Brain pericyte (primary cell): ENCODE results near the gene NANP.
"Not testable (repeated sequence)": the region's sequence is repeated elsewhere in the genome, so short reads cannot be mapped to it uniquely, and the experiment has no call there.

Experiments used
- DNase-seq: peaks from one replicate; pipeline ENCODE4 v3.0.0-alpha.2; 2012; ENCODE audit warnings: low read depth, low spot score

Gene NANP

DNA sequence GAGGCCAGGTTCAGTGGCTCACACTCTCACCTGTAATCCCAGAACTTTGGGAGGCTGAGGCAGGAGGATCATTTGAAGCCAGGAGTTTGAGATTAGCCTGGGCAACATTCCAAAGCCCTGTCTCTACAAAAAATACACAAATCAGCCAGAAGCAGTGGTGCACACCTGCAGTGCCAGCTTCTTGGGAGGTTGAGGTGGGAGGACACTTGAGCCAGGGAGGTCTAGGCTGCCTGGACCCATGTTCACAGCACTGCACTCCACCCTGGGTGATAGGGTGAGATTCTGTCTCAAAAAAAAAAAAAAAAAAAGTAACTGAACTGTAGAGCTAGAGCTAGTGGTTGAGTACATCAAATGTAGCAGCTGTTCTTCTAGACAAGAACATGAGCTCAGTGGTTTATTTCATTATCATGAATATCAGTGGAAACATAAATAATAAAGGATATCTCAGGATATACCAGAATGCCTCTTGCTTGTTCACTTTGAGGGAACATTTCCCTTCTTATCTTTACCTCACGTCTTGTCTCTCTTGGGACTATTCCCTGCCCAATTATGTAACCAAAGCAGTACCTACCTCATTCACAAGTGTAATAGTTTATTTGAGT lies 17.6 kb downstream of the NANP start:
- no peak for DNase-seq

DNA sequence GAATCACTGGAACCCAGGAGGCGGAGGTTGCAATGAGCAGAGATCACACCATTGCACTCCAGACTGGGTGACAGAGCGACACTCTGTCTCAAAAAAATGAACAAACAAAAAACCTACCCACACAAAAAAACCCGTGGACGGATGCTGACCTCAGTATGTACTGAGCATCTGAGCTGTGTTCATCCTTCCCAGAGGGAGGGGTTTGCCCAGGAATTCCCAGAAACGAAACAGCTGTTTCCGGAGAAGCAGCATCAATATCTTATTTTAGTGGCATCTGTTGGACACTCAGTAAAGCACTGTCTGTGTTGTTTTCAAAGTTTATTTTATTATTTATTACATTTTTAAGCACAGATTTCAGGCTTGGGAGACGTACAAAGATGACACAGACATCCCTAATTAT lies 18.7 kb downstream of the NANP start:
- DNase-seq, result no peak

DNA sequence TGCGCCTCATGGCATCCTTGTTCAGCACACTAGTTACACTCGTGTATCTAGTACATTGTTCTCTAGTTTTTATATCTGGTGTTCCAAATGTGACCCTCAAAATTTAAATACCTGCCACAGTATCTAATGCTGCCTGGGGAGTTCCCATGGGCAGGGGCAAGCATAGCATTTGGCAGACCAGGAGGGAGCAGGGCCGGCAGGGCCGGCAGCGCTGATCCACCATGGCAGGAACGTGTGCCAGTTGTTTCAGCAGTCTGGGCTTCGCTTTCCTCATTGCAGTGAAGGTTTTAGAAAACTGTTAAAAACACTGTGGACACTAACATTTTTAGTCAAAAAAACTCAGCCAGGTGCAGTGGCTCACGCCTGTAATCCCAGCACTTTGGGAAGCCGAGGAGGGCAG lies 19.2 kb downstream of the NANP start:
- no peak for DNase-seq

DNA sequence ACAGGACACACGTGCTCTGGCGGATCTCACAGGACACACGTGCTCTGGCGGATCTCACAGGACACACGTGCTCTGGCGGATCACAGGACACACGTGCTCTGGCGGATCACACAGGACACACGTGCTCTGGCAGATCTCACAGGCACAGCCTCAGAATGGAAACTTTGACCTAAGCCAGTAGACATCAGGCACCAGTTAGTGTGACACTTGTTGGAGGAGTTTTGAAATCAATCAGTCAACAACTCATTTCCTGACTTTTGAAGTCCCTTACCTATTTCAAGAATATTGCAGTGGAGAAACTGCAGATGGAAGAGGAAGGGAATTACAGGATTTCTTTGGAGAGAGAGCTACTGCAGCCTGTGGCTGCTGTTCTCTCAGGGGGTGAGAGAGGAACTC lies 20.9 kb downstream of the NANP start:
- DNase-seq, result not testable (repeated sequence)

DNA sequence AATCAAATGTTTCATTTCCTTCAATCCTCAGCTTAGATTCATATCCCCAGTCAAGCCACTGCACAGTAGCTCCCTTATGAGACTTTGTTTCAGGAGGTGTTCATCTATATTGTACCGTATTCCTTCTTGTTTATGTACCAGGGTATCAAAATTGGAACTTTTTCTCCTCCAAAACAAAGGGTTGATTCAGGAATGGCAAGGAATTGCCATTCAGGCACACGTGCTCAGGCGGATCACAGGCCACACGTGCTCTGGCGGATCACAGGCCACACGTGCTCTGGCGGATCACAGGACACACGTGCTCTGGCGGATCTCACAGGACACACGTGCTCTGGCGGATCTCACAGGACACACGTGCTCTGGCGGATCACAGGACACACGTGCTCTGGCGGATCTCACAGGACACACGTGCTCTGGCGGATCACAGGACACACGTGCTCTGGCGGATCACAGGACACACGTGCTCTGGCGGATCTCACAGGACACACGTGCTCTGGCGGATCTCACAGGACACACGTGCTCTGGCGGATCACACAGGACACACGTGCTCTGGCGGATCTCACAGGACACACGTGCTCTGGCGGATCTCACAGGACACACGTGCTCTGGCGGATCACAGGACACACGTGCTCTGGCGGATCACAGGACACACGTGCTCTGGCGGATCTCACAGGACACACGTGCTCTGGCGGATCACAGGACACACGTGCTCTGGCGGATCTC lies 21.5 kb downstream of the NANP start:
- not testable (repeated sequence) for DNase-seq

DNA sequence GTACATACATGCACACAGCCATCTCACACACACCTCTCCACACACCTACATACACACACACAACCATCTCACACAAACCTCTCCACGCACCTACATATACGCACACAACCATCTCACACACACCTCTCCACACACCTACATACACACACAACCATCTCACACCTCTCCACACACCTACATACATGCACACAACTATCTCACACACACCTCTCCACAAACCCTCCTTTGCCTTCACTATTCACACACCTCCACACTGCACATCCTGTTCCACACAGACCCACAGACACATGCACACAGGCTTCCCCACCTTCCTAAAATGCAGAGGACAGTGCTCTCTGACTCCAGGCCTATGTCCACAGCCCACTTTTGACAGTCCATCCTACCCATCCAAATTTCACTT lies 22.2 kb downstream of the NANP start:
- no peak for DNase-seq

DNA sequence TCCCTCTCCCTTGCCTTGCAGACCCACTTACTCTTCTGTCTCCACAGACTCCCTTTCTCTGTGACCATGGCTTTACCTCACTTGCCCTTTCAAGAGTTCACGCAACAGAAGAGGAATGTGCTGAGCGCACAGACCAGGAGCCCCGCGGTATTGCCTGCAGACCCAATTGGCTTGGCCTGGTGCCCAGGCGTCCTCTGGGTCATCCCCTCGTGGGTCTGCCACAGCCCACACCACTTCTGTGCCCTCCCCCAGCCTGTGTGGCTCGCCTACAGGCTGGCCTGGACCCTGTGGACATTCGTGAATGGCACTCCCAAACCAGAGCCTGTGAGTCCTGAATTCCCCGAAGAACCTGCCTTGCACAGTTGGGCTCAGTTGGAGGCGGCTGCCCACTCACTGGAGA lies 23.2 kb downstream of the NANP start:
- DNase-seq, result no peak

DNA sequence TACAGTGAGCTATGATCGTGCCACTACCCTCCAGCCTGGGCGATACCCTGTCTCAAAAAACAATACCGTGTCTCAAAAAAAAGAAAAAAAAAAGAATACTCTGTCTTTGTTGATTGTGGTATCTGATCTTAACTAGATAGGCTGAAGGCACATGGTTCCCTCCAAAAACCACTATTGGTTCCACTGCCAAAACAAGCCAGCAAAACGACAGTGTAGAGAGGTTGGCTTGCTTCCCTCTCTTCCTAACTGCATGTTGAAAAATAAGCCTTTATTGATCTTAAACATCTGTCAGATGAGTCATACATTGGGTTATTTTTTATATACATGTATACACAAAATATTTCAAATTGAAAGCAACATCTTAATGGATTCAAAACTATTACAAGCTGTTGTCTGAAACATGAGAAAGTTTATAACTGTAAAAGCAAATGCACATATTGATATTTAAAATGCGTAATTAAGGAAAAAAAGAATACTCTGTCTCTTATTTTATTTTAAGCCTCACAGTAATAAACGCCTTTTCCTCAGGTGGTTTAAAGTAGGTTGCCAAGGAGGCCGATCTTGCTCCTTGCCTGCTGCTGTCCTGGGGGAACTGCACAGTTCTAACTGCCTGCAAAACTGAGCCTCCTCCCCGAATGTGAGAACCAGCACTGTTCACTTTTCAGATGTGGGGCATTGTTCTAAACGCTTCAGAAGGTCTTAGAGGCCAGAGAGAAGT lies 31.5 kb downstream of the NANP start:
- no peak for DNase-seq

DNA sequence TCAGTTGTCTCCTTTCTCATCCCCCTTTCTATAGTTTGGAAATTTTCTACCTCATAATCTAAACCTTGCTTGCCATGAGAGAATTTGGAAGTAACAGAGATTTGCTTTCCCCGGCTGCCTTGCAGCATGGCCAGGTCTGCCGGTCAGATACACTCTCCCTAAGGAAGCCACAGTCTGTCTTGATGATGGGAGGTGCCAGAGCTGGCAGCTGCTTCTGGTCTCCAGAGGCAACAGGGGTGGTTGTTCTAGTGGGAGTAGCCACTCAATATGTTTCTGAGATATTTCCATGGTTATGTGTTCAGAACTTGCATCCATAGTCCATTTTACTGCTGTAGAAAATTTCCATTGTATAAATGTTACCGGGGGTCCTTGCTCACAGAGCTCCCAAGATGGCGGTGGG lies 33.0 kb downstream of the NANP start:
- not testable (repeated sequence) for DNase-seq

DNA sequence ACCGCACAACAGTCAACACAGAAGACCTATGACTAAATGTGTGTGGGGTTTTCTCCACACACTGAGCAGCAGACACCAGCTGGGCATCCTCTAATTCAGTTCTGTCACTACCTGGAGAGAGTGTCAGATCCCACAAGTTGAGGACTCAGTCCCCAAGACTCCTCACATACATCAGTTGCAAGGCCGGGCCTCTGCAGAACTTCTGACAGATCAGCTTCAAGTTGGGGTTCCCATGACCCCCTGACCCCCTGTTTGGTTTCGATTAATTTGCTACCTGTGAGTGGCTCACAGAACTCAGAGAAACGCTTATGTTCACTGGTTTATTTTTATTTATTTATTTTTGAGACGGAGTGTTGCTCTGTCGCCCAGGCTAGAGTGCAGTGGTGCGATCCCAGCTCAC lies 35.3 kb downstream of the NANP start:
- DNase-seq, result no peak

DNA sequence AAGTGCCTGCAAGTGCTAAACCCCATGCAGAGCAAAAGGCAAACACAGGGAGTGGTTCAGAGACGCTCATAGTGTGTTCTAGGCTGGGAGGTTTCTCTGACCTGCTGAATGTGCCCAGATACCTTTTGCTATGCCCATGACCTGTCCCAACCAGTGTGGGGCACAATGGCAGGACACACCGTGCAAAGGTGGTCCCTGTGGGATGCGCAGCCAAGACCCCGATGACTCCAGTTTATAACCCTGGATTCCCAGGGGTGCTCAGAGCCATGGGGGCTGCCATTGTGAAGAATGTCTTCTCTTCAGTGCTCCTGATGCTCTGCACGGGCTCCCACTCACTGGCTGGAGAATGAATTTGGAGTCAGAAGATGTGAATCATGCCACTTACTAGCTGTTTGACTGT lies 36.3 kb downstream of the NANP start:
- no peak for DNase-seq

DNA sequence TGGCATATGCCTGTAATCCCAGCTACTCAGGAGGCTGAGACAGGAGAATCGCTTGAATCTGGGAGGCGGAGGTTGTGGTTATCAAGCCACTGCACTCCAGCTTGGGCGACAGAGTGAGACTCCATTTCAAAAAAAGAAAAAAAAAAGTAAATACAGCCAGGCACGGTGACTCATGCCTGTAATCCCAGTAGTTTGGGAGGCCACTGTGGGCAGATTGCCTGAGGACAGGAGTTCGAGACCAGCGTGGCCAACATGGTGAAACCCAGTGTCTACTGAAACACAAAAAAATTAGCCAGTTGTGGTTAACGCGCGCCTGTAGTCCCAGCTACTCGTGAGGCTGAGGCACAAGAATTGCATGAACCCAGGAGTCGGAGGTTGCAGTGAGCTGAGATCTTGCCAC lies 36.9 kb downstream of the NANP start:
- no peak for DNase-seq

DNA sequence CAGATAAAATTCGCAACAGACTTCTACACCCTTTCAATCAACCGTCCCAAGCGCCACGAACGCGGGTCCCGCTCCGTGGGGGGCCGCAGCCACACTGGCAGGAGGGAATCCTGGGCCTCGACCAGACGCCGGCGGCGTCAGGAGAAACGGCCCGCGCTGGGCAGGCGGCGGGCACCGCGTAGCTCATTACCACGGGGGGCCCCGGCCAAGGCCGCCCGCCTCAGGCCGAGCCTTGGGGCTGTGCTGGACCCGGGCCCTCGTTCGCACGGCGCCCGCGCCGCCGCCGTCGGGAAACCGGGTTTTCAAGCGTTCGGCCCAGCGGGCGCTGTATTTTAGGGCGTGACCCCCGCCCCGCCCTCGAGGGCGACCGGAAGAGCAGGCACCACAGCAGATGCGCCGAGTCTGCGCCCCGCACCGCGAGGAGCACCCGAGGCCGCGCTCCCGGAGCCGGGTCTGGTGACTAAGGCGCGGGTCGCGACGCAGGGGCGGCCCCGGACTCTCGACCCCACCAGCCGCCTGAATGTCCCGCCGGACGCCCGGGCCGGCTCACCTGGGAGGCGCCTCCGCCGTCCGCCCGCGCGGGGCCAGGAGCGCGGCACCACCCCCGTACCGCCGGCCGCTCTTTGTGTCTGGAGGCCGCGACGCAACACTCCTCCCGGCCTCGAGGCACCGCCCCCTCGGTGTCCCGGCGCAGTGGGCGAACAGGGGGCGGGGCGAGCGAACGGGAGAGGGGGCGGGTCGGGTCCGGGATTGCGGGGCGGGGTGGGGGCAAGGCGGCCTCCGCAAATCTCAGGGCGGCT lies 38.7 kb downstream of the NANP start, which contains the start of gene NINL:
Gene NINL, minus strand, starts transcription at position 627 of the 800 bp plus-strand sequence. CDS start 58,944 bp downstream, outside the sequence.
- DNase-seq, result no peak

DNA sequence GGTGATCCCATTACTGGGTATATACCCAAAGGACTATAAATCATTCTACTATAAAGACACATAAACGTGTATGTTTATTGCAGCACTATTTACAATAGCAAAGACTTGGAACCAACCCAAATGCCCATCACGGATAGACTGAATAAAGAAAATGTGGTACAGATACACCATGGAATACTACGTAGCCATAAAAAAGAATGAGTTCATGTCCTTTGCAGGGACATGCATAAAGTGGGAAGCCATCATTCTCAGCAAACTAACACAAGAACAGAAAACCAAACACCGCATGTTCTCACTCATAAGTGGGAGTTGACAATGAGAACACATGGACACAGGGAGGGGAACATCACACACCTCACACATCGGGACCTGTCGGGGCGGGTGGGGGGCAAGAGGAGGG lies 40.2 kb downstream of the NANP start:
- DNase-seq, result not testable (repeated sequence)

DNA sequence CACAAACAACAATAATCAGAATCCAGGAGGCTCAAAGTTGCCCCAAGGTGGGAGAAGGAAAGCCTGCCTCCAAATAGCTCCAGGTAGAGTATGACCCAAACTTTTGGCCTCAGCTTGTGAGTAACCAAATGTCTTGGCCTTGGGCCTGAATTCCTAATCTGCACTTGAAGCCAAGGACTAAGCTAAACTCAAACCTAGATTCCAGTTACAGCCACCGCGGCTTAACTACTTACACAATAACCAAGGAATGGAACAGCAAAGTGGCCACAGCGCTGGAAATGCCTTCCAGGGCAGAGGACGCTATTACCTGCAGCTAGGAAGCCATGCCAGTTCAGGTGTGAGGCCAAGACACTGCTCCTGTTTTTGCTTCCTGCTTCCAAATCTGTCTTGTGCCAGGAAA lies 43.1 kb downstream of the NANP start:
- DNase-seq, result no peak

DNA sequence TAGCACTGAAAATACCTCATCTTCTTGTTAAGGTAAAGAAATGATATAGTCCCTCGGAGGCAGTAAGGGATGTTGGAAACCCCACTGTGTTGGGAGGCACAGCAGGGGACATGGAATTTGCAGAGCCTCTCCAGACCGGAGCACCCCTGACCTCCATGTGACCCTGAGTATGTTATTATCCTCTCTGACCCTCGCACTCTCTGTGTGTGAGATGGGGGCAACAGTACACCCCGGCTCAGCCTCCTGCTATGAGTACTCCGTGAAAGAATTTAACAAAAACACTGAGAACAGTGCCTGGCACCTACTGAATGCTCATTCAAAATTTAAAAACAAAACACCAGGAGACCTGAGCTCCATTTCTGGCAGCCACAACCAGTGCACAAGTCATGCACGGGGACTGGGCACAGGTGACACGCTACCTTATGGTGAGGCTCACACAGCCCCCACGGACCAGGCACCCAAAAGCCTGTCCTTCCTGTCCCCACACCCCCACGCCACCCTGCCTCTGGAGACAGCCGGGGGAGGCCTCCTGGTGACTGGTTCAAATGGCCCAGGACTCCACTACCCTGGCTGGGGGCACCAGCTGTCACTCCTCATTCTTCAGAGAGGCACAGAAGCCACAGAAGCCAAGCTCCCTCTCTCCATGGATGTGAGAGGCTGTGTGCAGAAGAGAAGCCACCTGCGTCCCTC lies 44.6 kb downstream of the NANP start:
- DNase-seq, result peak; percentile 61

DNA sequence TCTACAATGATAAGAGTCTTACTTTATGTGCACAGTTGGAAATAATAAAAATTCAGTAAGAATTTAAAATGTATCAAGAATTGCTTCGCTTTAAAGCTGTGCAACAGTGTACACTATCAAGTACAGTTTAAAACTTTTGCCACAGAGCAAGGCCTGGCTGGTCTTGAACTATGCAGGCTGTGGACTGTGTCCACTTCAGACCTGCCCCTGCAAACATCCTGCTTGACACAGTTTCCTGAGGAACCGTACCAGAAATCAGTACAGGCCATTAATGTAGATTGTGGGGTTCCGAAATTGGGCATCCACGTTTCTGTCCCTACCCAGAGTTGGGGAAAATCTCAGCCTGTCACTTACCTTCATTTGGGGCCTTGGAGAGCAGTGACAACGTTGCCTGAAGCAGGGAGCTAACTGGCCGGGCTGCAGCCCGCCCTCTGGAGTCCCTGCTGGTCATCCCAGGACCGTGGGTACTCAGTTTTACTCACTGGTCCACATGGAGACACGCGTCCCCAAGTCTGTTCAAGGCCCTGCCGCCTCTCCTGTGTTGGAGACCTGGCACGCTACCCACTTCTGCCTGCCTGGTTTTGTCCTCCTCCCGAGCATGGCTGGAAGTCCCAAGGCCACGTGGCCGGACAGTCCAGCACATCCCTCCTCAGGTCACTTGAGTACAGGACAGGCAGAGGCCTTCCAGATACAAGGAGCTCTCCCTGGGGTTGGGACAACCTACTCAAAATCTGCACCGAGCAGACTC lies 46.9 kb downstream of the NANP start:
- no peak for DNase-seq

DNA sequence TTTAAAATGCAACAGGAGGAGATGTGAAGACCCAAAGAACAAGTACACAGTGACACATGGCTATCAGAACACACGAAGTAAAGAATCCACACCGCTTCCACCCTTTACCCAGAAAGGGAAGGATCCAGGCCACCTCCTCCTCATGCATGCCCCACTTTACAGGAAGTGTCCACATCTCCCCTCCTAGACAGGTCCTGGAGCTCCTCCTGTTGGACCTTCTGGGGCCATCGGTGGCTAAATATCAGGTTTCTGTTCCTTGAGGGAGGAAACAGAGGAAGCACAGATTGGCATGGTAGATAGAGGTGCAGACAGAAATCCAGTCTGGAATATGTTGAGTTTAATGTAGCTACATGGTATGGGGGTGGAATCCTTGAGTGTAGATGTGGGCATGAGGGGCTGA lies 49.4 kb downstream of the NANP start:
- DNase-seq, result no peak

DNA sequence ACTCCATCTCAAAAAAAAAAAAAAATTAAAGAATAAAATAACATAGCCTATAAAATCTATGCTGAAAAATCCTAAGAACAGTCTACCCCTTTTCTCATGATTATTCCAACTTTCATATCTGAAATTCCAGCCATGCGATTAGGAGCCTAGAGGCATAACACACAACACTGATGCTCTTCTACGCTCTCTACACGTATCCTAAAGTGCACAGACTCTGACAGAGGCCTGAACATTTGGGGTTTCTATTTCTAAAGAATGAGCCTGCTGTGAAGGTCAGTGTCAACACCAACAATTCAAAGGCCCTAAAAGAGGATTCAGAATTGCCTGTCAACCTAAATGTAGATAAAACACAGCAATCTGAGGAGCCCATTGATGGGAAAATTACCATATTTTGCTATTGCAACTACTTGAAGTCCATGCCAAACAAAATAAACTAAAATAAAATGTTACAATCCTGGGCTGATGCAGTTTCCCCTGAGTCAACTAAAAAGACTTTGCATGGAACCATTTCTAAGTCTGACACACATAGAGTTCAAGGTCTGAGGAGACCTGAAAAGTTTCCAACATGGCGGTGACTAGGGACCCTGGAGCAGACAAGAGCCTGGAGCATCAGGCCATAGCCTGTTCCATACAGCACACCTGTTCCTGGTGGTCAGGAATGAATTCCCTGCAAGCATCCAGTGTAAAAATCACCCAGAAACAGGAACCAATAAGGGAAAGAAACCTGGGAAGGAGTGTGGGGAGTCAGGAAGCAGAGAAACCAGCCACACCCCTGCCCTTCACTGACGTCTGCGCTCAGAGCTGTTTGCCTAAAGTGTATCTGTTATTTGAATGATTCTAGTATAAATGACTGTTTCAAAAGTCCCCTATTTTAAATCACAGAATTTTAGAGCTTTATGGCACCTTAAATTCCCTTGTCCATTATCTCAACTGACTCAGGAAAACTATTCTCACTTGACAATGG lies 50.2 kb downstream of the NANP start:
- no peak for DNase-seq

DNA sequence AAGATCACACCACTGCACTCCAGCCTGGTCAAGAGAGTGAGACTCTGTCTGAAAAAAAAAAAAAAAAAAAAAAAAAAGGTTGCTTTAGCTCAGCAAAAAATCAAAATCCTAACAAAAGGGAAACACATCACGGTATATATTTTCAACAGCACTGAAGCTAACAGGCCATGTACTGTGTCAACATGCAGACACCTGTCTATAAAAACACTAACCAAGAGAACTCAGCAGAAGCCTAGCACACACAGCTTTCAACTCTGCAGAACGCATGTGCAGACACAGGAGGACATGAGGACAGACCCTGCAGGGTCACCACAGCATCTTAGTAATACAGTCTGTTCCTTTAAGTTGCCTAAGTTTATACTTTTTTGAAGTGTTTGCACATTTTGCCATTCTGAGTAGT lies 52.0 kb downstream of the NANP start:
- DNase-seq, result no peak
